K562 (cell line): ENCODE measurements around the gene SLC30A4. TPM values are rescaled to one million over a fixed set of nuclear protein-coding genes. Genes with fewer than 3 reads are reported as not detected.

Experiments
- ATAC-seq: fragments of 200-7000 bp; cut with Tn5 transposase; 3 replicates; pipeline ENCODE4 v1.9.1; 2020; ENCODE audit warnings: moderate library complexity
- BruUV-seq: library from RNA; stranded (reverse); fragments of 400-500 nt; replicated peaks from 2 replicates; lab custom pipeline; 2021; lab: Mats Ljungman, UMichigan
- CTCF ChIA-PET: fragments of 300-600 bp; formaldehyde crosslinking; extraction: SDS; loops from one replicate; lab custom pipeline; 2021; ENCODE audit warnings: low intra/inter-chr PET ratio; lab: Yijun Ruan, JAX
- POLR2A ChIA-PET: fragments of 300-600, 350-650 bp; sonication (Branson Sonifier 250); formaldehyde crosslinking; extraction: SDS; loops from one replicate; lab custom pipeline; 2021; ENCODE audit warnings: antibody characterized with exemption, inconsistent platforms; lab: Yijun Ruan, JAX
- DNase-seq, 4 experiments: peaks; one replicate each; pipeline versions ENCODE4 v3.0.0 to v3.0.0-alpha.2; 2011 to 2018; ENCODE audit warnings: low spot score in 3 of 4, mixed read lengths in 3 of 4; ENCODE audit errors: extremely low read depth in 1 of 4
- FAIRE-seq: peaks from 2 replicates; lab custom pipeline; 2011; peaks lifted over from hg19 to GRCh38; lab: Jason Lieb, UNC
- H2AFZ ChIP-seq: 2 replicates; pipeline ENCODE4 v1.6.0; 2011; ENCODE audit warnings: low read depth, low read length, control low read depth, inconsistent platforms
- H3K27ac ChIP-seq: fragments of 200-600 bp; 3 replicates; pipeline ENCODE4 v1.8.0; 2011; ENCODE audit warnings: low read depth, mild to moderate bottlenecking, control low read depth, inconsistent platforms, low read length, moderate library complexity, mixed read lengths; ENCODE audit errors: extremely low read depth
- H3K27me3 ChIP-seq, 2 experiments: fragments of 300-600 bp in 1 of 2; 2 replicates in 1 of 2; 3 replicates in 1 of 2; pipeline versions ENCODE4 v1.6.0 to v1.8.0; 2011; ENCODE audit warnings: inconsistent platforms in 2 of 2, low read length in 2 of 2, mild to moderate bottlenecking in 1 of 2, mixed read lengths in 1 of 2, moderate library complexity in 1 of 2; ENCODE audit not compliant: control insufficient read depth in 2 of 2, insufficient read depth in 2 of 2
- H3K36me3 ChIP-seq: fragments of 300-600 bp; 3 replicates; pipeline ENCODE4 v1.8.0; 2011; ENCODE audit warnings: mild to moderate bottlenecking, low read length, inconsistent platforms; ENCODE audit not compliant: control insufficient read depth, insufficient read depth
- H3K4me1 ChIP-seq, 2 experiments: fragments of 200-600 bp in 1 of 2; replicated peaks in 1 of 2; 2 replicates in 1 of 2; 3 replicates in 1 of 2; pipeline versions ENCODE4 v1.5.1 to v1.8.0; 2011; ENCODE audit warnings: inconsistent platforms in 2 of 2, low read length in 2 of 2, mild to moderate bottlenecking in 1 of 2, mixed read lengths in 1 of 2, moderate library complexity in 1 of 2; ENCODE audit not compliant: control insufficient read depth in 2 of 2, insufficient read depth in 2 of 2
- H3K4me2 ChIP-seq: 2 replicates; pipeline ENCODE4 v1.6.1; 2011; ENCODE audit warnings: low read length, control low read depth, inconsistent platforms, mixed read lengths; ENCODE audit not compliant: insufficient read depth
- H3K4me3 ChIP-seq: fragments of 200-600 bp; sonication (generic), shearing (Covaris generic); 2 replicates; pipeline ENCODE4 v1.5.1; 2016; ENCODE audit warnings: control low read depth, inconsistent platforms
- H3K79me2 ChIP-seq: fragments of 200-600 bp; 3 replicates; pipeline ENCODE4 v1.8.0; 2011; ENCODE audit warnings: low read length, inconsistent platforms; ENCODE audit not compliant: control insufficient read depth, insufficient read depth
- H3K9ac ChIP-seq, 2 experiments: 2 replicates each; pipeline versions ENCODE4 v1.6.0 to v1.6.1; 2011; ENCODE audit warnings: low read depth in 2 of 2, low read length in 2 of 2, control low read depth in 1 of 2, inconsistent platforms in 1 of 2, mild to moderate bottlenecking in 1 of 2, mixed read lengths in 1 of 2; ENCODE audit not compliant: insufficient read depth in 1 of 2
- H3K9me1 ChIP-seq: one replicate; pipeline ENCODE4 v1.6.0; 2011; ENCODE audit warnings: inconsistent platforms, mild to moderate bottlenecking, low read length, moderate library complexity; ENCODE audit not compliant: control insufficient read depth, insufficient read depth
- H3K9me3 ChIP-seq: replicated peaks from 2 replicates; pipeline ENCODE4 v1.5.1; 2011; ENCODE audit warnings: low read depth, low read length, inconsistent platforms; ENCODE audit not compliant: control insufficient read depth, insufficient read depth
- H4K20me1 ChIP-seq: replicated peaks from 2 replicates; pipeline ENCODE4 v1.6.1; 2011; ENCODE audit warnings: low read length, inconsistent platforms, mixed read lengths; ENCODE audit not compliant: control insufficient read depth, insufficient read depth
- CREM ChIP-seq: IDR thresholded peaks from 2 replicates; pipeline ENCODE4 v1.6.1; 2014; ENCODE audit warnings: antibody characterized with exemption, low read depth
- CTBP1 ChIP-seq: fragments of 450-650 bp; IDR thresholded peaks from 2 replicates; pipeline ENCODE4 v1.6.1; 2016; ENCODE audit warnings: borderline replicate concordance
- ESRRA ChIP-seq: fragments of 450-650 bp; IDR thresholded peaks from 2 replicates; pipeline ENCODE4 v1.6.1; 2014; ENCODE audit warnings: low read depth, mild to moderate bottlenecking, moderate library complexity, borderline replicate concordance
- FOXM1 ChIP-seq, 2 experiments: fragments of 450-650 bp in 1 of 2; sonication (generic) in 1 of 2; formaldehyde crosslinking in 1 of 2; IDR thresholded peaks; 2 replicates each; pipeline versions ENCODE4 v1.6.1 to v1.9.0; 2017 to 2022; ENCODE audit warnings: low read depth in 2 of 2, mild to moderate bottlenecking in 2 of 2, missing genetic modification reagents in 1 of 2, moderate library complexity in 1 of 2
- MAFK ChIP-seq: IDR thresholded peaks from 2 replicates; pipeline ENCODE4 v1.6.1; 2011; ENCODE audit warnings: low read length, improper control_type of control experiment
- NFE2L1 ChIP-seq: fragments of 450-650 bp; IDR thresholded peaks from 2 replicates; pipeline ENCODE4 v1.6.1; 2016; ENCODE audit warnings: missing genetic modification characterization, low read depth, mild to moderate bottlenecking, missing compliant biosample characterization, moderate library complexity, borderline replicate concordance
- PHTF2 ChIP-seq: fragments of 250-450 bp; sonication (Bioruptor Pico); IDR thresholded peaks from 2 replicates; pipeline ENCODE4 v1.5.0; 2021; ENCODE audit warnings: mild to moderate bottlenecking
- TEAD1 ChIP-seq, 2 experiments: fragments of 450-650 bp in 1 of 2; sonication (generic) in 1 of 2; formaldehyde crosslinking; IDR thresholded peaks; 2 replicates each; pipeline versions ENCODE4 v1.4.0 to v1.8.0; 2020 to 2022; ENCODE audit warnings: mild to moderate bottlenecking in 2 of 2, missing genetic modification reagents in 1 of 2
- XRCC4 ChIP-seq: IDR thresholded peaks from one replicate; pipeline ENCODE4 v1.6.1; 2011; ENCODE audit not compliant: insufficient read depth, insufficient read length; ENCODE audit errors: extremely low read depth
- ZNF134 ChIP-seq: fragments of 250-450 bp; sonication (Bioruptor Pico); conservative IDR thresholded peaks from 2 replicates; pipeline ENCODE4 v1.4.0; 2020
- WGBS: fragments of 100-300 bp; shearing (Covaris generic); methylation state at CpG from one replicate; pipeline ENCODE4 v1.1.6; 2016; ENCODE audit warnings: low coverage, mixed read lengths; ENCODE audit not compliant: insufficient coverage; ENCODE audit errors: missing lambda C conversion rate; 5-methylcytosine and 5-hydroxymethylcytosine counted together
- in situ Hi-C: fragments of 300-500 bp; cut with MboI; formaldehyde crosslinking; loops from 4 replicates; pipeline ENCODE4 v1.15.0; 2018; ENCODE audit warnings: inconsistent platforms, mixed read lengths
- intact Hi-C: fragments of 100-400 bp; cut with micrococcal nuclease; formaldehyde crosslinking; loops from 2 replicates; pipeline ENCODE4 v1.14.2; 2022
- polyA plus RNA-seq, 8 experiments: library from polyadenylated mRNA; depleted of rRNA in 4 of 8; stranded (reverse) in 5 of 8; unstranded in 3 of 8; fragments of >200 nt; fragmentation: Nextera tagmentation in 2 of 8; fragmentation: Illumina TruSeq in 1 of 8; extraction: Ambion mirVana in 2 of 8; extraction: Trizol in 1 of 8; gene quantifications; 2 replicates each; pipeline versions ENCODE4 v1.2.1 to v1.2.3, GENCODE V29; 2011 to 2014; ENCODE audit warnings: inconsistent platforms in 1 of 8, missing spikeins in 1 of 8
- total RNA-seq, 7 experiments: library from RNA; depleted of rRNA in 6 of 7; stranded (reverse); fragments of >200 nt in 6 of 7; fragmentation: Illumina TruSeq in 2 of 7; extraction: Trizol in 2 of 7; gene quantifications; 2 replicates each; pipeline versions ENCODE4 v1.2.1 to v1.2.3, GENCODE V29; 2011 to 2021; ENCODE audit warnings: low replicate concordance in 1 of 7

The SLC30A4 gene
- total and polyA plus RNA-seq, 9 of the 15 experiments (the other 6 are each of a cell fraction or from before 2014, with no cell fraction given), result 0.21 to 0.73 (median 0.36) TPM

GRCh38 chr15:45456212-45457106, 66.1 kb downstream of the SLC30A4 start (continued):
- TF ChIP-seq FOXM1 (IDR thresholded peaks at IDR 0.05; ENCODE audit: low read depth), result no peak
- TF ChIP-seq FOXM1 (CRISPR knock-in tag; IDR thresholded peaks at IDR 0.05; ENCODE audit: low read depth), result no peak
- TF ChIP-seq PHTF2, result no peak

- H3K9me1 ChIP-seq, result no peaks in the 10 kb centered on the region
- 4% methylated on average over 8 of the region's 8 CpGs for WGBS
- no peak overlapping the region for H3K9ac ChIP-seq
- CTCF ChIA-PET, result interaction anchor here (0.6 to 0.7 kb wide), 3 partner anchors 14 to 485 kb away, joined by 3 to 7 read pairs (median 3); no protein-coding TSS in a partner anchor
- no peak overlapping the region for H3K4me2 ChIP-seq
- FAIRE-seq (no peak), DNase-seq (peak in 2 of 4 experiments; percentile 20), ATAC-seq (peak; percentile 9; the same call in 1 of the 3 replicates)
- H3K4me3 ChIP-seq, result no peak overlapping the region
- BruUV-seq, result no TSS peak
- TF ChIP-seq CREM, result peak; percentile 38; the same call in 1 of the 2 replicates
- peak; percentile 68; the same call in 1 of the 2 replicates for TF ChIP-seq ESRRA
- no peak for TF ChIP-seq XRCC4
- TF ChIP-seq MAFK, result no peak
- 0 out of 2 replicates have a peak, but pooled peaks have one; percentile 16 for TF ChIP-seq CTBP1
- no peak for TF ChIP-seq NFE2L1 (tag)
- TF ChIP-seq TEAD1 (CRISPR knock-in tag; IDR thresholded peaks at IDR 0.05), result 0 out of 4 replicates have a peak, but pooled peaks of 1 of the 2 experiments have one; percentile 42
- TF ChIP-seq ZNF134, result peak; percentile 72
- intact Hi-C loops, result loop anchor here (5.0 kb wide), 1 partner anchor 148 kb away; no protein-coding TSS in a partner anchor
- no peaks in the 10 kb centered on the region for H4K20me1 ChIP-seq
- no peaks in the 10 kb centered on the region for H3K36me3 ChIP-seq
- peaks cover 9% of the 10 kb centered on the region in 2 experiments; a peak in 4 of 5 replicates for H3K4me1 ChIP-seq
- H3K27ac ChIP-seq, result no peak overlapping the region
- H3K27me3 ChIP-seq, result peaks cover 10 to 24% of the 10 kb centered on the region in 2 experiments; a peak in 4 of 5 replicates
- POLR2A ChIA-PET, result interaction anchor here (0.7 kb wide), 1 partner anchor 98 kb away, joined by 3 read pairs; no protein-coding TSS in a partner anchor
- no peaks in the 10 kb centered on the region for H3K9me3 ChIP-seq
- H2AFZ ChIP-seq, result no peak overlapping the region
- in situ Hi-C loops, result loop anchor here (5.0 kb wide), 2 partner anchors 157 to 248 kb away; no protein-coding TSS in a partner anchor
- H3K79me2 ChIP-seq, result no peaks in the 10 kb centered on the region
These were observed 67.7 kb downstream of the SLC30A4 start for GRCh38 chr15:45454814-45455213.
